HG03097 (cell line): ENCODE results near the gene SYT2.
"Not testable (repeated sequence)": the region's sequence is repeated elsewhere in the genome, so short reads cannot be mapped to it uniquely, and the experiment has no call there.

Source experiments
- ATAC-seq: cut with Tn5 transposase; IDR thresholded peaks from one replicate; pipeline ENCODE4 v1.9.1; 2021; ENCODE audit not compliant: unreplicated experiment, low FRiP score

The SYT2 gene

DNA sequence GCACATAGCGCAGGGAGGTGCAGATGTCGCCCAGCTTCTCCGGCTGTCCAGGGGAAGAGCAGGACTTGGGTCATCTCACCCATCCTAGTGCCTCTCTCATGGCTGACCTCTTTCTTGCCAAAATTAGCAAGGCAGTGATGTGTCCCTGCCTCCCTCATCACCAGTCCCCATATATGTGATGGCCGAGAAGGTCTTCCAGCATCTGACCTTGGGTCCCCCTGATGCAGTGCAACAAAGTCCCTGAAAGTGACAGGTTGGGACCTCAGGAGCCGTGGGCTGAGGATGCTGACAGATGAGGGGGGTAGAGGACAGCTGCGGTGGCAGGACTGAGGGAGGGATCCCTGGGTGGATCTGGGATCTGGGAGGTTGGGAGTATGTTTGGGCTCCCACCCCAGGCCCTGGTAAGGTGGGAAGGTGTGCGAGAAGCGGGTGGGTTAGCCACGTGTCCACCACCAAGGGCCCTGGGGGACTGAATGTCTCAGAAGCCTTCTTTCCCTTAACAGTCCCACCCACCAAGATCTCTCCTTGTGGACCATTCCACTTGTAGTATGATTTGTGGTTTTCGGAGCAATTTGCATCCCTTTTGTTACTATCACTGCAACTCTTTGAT is 109.7 kb downstream of the SYT2 start:
- no peak for ATAC-seq

DNA sequence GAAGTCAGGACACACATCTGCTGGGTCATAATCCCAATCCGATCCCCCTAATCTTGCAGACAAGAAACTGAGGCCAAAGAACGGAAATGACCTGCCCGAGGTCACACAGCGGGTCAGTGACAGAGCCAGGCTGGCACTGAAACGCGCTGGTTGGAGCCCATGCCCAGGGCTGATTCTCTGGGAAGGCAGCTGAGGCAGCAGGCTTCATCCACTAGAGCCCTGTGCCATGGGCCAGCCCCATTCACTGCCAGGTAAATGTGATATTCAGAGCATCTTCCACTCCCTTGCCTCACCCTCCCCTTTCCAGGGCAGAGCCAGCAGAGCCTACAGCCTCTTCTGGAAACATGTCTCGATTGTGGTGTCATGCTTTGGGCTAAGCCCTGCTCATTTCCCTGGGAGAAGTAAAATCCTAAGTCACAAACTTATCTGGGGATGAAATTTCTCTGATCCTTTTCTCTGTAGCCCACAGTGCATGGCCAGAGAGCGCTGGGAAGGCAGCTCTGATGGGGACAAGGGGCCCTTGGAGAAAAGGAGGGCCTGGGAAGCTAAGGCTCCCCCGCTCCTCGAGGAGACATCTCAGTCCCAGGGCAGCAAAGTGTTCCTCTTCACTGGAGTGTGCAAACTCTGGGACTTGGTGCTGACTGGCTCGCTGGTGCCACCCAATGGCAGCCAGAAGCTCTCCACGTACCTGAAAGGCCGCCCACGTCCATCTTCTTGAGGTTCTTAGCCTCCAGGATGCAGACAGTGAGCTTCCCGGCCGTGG is 110.4 kb downstream of the SYT2 start:
- no peak for ATAC-seq

GRCh38 chr1:202597090-202597761 is 113.0 kb downstream of the SYT2 start:
- no peak for ATAC-seq

DNA sequence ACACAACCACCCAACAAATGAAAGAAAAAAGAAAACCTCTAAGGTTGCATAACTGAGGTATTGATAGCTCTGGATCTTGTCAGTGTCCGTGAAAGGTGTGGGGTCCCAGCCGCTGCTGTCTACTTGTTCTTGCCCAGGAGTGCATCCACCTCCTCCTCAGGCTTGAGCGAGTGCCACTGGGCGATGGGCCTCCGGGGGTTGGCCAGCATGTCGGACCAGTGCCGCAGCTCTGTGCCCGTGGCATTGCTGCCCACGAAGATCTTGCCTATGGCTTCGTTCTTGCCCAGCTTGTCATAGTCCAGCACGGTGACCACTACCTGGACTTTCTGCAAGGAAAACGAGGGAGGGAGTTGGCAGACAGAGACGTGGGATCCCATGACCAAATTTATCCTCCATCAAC is 113.6 kb downstream of the SYT2 start:
- no peak for ATAC-seq

- ATAC-seq = no peak
These were observed 116.4 kb downstream of the SYT2 start for GRCh38 chr1:202593845-202594244.

- ATAC-seq = no peak
These were observed 118.1 kb downstream of the SYT2 start for GRCh38 chr1:202592146-202592545.

DNA sequence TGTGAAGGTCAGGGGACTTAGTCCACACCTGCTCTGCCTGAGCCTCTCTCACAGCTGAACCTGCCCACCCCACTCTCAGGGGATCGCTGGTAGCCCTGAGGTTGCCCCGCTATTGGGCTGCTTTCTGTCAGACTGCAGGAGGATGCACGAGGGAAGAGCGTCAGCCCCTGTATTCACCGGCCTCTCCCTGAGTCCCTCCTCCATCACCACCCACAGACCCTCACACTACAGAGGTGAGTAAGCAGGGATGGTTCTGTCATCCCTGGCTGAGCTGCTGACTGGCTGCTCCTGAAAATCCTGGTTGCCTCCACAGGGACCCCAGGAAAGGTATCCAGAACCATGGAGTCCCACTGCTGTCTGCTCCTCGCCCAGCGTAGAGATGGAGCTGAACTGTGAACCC is 118.7 kb downstream of the SYT2 start:
- no peak for ATAC-seq

DNA sequence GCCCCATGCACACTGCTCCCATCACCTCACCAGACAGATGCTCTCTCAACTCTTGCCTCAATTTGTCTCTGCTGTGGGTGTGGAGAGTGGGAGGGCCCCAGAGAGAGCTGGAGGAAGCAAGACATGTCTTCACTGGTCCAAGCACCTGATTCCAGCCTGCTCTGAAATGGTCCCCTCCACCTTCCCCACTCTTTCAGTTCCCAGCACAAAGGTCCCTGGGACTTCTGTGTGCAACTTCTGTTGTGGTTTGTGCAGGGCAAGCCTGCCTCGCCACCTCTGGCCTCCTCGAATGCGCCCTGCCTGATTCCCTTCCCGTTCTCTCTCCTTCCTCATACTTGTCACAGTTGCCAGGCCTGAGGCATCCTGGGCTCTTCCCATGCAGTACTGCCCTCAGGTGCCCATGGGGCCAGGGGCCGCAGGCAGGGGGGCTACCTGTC is 119.3 kb downstream of the SYT2 start:
- ATAC-seq = no peak

- no peak for ATAC-seq
These were observed 120.1 kb downstream of the SYT2 start for GRCh38 chr1:202590126-202590525.

GRCh38 chr1:202589190-202589930 is 120.9 kb downstream of the SYT2 start:
- no peak for ATAC-seq

GRCh38 chr1:202588503-202589189 is 121.6 kb downstream of the SYT2 start:
- ATAC-seq = no peak

- ATAC-seq = no peak
These were observed 122.3 kb downstream of the SYT2 start for GRCh38 chr1:202587859-202588485.

GRCh38 chr1:202586871-202587270 is 123.4 kb downstream of the SYT2 start:
- ATAC-seq = no peak

DNA sequence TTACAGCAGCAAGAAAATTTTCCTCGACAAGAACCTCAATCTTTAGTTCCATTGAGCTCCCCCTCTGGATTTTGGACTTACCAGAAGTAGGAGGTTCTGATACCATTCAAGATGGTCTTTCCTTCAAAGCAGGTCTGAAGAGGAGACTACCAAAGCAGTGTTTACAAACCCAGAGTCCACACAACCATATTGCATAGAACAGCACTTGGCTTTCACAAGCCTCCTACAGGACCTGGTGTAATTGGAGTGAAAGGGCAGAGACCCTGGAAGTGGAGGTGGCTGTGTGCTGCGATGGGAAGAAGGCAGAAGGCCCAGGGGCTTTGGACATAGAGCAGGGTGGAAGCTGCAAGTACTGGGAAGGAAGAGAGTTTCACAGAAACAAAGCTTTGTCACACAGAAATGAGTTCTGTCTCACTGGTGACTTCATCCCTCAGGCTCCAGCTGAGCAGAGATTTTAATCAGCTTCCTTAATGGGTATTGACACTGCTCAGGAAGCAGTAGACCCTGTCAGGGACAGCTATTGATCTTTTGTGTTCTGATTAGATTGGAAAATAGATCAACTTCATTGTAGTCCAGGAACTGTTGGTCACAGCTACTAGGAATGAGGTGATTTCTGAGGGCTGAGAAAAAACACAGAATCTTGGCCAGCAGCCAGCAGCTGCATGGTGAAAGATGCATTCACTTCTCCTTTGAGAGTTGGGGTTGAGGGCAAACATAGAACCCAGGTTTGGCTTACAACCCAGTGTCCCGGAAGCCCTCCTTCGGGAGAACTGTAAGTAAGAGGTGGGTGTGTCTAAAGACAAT is 124.0 kb downstream of the SYT2 start:
- no peak for ATAC-seq

DNA sequence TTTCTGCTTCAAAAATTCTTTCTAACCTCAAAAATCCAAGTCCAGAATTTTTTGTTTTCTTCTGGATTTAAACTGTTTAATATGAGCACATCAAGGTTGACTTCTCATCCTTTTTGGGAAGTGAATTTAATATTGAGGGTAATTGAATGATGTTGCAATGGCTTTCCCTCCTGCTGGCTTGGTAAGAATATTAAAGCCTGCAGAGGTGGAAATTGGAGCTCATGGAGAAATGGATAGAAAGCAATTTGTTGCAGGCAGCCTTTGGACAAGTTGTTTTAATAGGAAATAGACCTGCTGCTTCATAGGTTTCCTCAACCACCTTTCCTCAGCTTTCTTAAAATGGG is 124.7 kb downstream of the SYT2 start:
- ATAC-seq = no peak

GRCh38 chr1:202584707-202585589 is 125.3 kb downstream of the SYT2 start:
- ATAC-seq = no peak

DNA sequence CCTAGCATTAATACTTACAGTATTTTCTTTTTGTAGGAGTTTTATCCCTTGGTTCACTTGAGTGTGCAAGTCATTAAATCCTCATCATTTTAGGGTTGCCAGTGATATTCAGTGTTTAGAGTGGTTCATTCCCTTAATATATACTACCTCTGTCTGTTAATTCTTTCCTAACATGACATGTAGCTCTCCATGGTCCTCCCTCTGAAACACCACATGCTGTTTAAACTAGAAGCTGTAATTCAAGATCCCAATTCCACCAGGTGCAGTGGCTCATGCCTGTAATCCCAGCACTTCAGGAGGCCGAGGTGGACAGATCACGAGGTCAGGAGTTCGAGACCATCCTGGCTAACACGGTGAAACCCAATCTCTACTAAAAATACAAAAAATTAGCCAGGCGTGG is 127.9 kb downstream of the SYT2 start:
- ATAC-seq = not testable (repeated sequence)

DNA sequence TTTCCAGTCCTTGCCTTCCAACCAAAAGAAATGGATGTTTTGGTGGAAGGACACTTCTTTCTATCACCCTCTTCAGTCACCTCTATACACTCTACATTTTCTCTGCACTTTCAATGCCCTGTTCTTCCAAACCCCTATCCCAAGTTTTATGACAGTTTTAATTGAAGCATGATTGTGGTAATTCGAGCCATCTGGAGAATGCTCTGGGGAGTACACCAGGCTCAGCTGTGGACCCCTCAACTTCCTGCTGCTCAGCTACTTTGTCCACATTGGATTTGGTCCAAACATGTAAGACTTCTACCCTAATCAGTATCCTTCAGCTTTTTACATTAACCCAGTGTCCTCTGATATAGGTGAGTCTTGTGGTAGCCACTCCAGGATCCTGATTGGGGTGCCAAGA is 129.6 kb downstream of the SYT2 start:
- ATAC-seq = no peak
